Cerebellar nuclear complex (tissue), 1 donor: ENCODE measurements around the gene ATAD5.
"Not testable (repeated sequence)": the region's sequence is repeated elsewhere in the genome, so short reads cannot be mapped to it uniquely, and the experiment has no call there.

Source experiments
- DNase-seq, 2 experiments: peaks; one replicate each; lab custom pipeline; 2025; lab: John Stamatoyannopoulos, UW

The ATAD5 gene

DNA sequence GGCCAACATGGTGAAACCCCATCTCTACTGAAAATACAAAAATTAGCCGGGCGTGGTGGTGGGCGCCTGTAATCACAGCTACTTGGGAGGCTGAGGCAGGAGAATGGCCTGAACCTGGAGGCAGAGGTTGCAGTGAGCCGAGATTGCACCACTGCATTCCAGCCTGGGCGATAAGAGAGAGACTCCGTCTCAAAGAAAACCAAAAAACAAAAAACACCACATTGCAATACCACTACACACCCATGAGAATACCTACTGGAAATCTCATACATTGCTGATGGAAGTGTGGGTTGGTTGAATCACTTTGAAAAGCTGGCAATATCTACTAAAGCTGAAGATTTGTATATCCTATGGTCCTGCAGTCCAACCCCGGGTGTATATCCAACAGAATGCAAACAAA lies 78.4 kb downstream of the ATAD5 start:
- not testable (repeated sequence) for DNase-seq

DNA sequence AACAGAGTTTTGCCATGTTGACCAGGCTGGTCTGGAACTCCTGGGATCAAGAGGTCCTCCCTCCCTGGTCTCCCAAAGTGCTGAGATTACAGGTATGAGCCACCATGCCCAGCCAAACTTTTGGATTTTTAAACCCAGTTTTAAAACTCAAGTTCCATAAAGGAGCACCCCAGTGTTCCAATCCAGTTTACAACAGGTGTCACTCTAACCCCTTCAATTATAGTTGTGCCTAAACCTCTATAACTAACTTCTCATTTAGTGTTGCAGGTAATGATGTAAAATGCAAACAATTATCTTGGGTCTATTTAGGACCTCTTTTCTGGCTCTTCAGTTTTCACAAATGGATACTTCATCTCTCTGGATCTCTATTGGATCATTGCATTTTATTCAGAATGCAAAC lies 82.2 kb downstream of the ATAD5 start:
- no peak for DNase-seq

DNA sequence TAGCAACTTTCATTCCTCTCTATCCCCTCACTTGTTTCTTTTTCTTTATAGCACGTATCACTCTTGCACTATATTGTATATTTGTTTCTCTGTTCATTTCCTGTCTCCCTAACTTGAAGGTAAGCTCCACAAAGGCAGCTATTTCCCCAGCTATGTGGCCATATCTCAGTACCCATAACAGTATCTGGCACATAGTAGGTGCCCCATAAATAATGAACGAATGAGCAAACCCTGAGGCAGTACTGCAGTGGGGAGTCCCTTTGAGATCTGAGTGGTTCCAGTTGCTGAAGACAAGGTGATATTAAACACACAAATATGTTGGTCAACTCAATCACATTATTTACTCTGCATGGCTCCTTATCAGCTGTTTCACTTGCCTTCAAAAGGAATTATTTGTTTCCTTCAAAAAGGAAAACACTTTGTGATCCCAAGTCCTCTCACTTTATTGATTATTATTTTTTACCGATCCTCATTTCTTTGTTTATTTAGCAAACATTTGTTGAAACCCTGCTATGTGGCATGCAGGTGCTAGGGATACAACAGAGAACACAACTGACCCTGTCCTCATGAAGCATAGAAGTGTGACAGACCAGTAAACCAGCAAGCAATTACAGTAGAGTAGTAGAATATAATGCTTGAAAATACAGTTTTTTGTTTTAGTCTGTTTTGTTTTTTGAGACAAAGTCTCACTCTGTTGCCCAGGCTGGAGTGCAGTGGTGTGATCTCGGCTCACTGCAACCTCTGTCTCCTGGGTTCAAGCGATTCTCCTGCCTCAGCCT lies 84.3 kb downstream of the ATAD5 start:
- DNase-seq, result no peak

DNA sequence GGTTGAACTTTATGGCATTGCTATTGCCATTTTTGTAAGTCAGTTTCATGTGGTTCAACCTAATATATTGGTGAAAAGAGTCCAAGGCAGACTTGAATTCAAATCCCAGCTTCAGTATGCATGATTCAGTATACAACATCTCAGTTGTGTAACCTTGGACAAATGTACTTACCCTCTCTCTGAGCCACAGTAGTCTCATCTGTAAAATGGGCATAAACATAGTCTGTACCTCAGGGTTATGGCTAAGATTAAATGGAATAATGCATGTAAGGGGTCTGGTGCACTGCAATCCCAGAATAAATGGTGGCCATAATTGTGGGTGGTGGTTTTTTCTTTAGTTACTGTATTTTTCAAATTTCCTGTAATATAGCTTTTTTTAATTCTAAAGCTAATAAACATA lies 85.3 kb downstream of the ATAD5 start:
- DNase-seq, result no peak

DNA sequence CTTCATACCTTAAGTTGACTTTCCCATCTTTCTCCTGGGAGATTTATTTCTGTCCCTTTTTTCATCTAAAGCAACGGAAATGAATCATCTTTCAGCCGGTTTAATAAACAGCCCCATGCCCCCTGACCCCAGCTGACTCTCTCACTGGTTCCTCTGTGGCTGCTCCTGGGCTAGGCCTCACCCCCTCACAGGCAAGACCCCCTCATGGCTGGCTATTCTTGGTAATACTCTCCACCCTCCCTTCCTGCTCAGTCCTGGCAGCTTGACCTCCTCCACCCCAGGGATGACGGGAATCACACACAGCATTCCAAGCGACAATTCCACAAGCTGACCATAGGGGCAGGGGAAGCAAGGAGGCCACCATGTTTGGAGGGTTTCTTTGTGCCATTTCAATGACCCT lies 88.5 kb downstream of the ATAD5 start:
- no peak for DNase-seq

DNA sequence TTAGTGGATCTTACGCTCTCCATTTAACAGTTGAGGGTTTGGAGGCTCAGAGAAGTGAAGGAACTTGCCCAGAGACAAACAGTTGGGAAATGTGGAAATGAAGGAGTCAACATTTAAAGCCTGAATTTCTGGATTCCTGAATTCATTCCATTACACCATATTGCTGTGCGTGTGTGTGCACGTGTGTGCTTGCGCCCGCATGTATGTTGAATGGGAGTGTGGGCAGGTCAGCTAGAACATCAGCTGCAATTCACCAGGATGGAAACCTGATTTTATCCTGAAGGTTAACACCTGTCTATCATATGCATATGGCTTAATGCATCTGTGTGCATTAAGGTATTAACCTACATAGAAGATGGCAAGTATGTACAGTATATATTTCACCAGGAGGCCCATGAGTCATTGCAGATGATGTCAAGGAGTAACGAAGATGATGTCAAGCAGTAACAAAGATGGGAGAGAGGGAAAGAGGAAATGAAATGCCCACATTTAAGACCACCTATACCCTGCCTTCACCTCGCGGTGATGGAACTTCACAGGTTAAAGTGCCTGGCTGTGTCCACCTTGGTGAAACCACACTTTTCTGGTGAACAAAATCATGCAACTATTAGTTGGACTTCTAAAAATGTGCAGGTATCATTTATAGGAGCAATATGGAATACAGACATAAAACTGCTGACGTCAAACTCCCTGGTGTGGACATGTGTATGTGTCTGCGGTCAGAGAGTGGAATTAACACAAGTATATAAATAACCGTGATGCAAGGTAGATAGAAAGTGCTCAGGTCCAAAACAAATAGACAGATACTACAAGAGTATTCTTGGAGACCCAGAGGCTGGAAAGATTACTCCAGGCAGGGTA lies 89.1 kb downstream of the ATAD5 start:
- no peak for DNase-seq

DNA sequence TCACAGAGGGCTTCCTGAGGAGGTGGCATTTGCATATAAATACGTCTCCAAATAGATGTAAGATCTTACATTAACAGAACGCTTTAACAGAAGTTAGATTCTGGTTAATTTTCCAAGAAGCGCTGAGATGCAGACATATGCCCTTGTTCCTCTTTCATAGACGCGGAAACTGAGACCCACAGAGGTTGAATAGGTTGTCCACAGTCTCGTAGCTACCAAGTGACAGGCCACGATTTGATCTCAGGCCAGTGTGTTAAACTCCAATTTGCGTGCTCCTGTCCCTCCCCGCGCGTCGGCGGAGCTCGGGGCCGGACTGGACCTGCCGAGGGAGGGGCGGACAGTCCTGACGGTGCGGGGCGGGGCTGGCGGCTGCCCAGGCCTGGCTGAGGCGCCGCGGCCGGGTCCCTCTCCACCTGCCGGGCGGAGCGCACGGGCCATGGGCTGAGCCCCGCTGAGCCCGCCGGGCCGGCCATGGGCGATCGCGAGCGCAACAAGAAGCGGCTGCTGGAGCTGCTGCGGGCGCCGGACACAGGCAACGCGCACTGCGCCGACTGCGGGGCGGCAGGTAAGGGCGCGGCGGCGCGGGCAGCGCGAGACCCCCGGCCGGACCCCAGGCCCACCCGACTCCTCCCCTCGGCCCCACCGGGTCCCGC lies 89.9 kb downstream of the ATAD5 start, which contains the start of gene ADAP2:
Gene ADAP2, plus strand, starts transcription at position 402 of the 653 bp plus-strand sequence. Its CDS starts 70 bp downstream, at position 472.
- no peak for DNase-seq

DNA sequence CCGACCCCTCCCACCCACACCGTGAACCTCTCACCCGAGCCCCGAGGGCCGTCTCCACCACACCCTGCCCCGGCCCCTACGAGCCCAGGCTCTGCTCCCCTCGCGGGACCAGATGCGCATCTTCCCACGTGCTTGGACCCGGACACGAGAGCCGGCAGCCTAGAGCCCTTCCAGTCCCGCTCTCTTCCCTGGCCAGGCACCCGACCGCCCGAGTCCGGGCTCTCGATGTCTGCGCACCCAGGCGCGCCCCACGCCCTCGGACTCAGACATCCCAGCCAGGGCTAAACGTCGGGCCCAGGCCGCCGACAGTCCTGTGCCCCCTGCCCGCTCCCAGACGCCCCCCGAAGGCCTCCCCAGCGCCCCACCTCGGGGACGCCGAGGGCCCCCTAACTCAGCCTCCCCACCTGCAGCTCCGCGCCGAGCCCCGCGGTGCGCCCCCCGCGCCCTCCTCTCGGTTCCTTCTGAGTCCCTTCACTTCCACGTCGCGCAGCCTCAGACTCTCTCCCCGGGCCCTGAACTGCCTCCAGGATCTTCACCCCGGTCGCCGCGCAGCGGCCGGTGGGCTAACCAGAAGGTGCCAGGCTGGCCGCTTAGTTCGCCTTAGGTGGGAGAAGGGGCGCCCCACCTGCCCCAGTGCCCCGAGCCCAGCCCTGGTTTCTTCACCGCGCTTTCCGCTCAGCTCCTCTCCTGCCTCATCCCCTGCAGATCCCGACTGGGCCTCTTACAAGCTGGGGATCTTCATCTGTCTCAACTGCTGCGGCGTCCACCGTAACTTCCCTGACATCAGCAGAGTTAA lies 90.7 kb downstream of the ATAD5 start:
- no peak for DNase-seq

DNA sequence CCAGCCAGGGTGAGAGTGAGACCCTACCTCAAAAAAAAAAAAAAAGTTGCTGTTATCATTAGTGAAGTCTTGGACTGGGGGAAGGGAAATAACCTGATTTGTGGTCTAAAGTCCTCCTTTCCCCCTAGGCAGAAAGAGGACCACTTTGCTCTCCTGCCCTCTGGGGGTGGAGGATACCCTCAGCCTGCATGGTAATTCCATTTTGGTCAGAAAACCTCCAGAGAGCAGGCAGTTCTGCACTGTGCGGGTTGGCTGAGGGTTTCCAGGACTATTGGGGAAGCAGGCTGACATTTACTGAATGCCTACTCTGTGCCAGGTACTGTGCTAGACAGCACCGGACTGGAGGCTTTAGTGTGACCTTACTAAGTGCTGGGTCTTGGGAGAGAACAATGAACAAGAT lies 92.6 kb downstream of the ATAD5 start:
- no peak for DNase-seq

DNA sequence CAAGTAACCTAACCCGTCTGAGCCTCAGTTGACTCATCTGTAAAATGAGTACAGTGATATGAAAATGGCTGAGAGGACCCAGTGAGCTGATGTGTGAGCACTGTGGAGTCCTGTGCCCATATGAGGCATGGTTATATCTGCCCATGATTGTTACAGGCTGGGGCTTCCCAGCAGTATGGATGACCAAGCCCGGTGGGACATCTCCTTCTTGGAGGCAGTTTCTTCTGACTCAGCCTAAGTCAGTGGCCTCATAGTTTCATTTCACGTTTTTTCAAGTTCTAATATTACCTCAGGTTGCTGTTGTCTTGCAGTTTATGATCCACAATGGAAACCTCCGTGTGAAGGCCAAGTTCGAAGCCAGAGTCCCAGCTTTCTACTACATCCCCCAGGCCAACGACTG lies 94.8 kb downstream of the ATAD5 start:
- DNase-seq, result no peak

DNA sequence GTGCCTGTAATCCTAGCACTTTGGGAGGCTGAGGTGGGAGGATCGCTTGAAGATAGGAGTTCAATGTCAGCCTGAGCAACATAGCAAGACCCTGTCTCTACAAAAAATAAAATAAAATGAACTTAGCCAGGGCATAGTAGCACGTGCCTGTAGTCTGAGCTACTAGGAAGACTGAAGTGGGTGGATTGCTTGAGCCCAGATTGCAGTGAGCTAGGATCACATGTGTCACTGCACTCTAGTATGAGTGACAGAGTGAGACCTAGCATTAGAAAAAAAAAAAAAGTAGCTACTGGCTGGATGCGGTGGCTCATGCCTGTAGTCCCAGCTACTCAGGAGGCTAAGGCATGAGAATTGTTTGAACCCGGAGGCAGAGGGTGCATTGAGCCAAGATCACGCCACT lies 96.0 kb downstream of the ATAD5 start:
- no peak for DNase-seq

DNA sequence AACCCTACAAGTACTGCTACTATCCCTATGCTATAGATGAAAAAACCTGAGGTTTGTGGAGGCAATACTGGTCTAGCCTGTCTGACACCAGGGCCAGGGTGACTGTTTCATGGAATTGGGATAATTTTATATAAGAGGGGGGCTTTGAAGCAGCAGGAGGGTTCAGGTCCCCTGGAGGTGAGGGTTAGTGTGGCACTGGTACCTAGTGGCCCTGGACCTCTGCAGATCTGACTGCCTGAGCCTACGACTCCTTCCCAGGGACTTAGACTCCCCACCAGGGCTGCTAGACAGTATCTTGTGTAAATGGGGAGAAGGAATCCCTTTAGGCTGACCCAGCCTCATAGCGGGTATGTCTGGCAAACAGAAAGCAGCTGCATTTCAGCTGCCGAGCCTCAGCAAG lies 96.8 kb downstream of the ATAD5 start:
- no peak for DNase-seq

DNA sequence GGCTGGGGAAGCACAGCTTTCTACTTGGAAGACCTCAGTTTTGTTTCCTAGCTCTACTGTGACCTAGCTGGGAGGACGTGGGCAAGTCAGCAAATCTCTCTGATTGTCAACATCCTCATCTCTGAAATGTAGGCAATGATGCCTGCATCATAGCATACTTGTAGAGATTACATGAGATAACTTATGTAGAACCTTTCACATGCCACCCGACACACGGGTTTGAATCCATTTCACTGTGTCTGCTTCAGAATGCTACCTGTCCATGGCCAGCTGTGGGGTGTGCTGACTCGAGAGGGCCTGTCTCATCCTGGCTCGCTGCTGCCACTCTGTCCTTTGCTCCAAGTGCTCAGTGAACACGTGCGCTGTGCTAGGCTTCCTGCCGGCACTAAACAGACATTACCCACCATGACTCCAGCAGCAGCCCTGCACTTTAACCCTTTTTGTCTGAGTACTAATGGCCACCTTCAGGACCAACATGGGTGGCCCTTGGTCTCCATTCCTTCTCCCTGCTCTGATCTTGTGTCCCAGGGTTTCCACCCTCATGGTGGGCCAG lies 97.4 kb downstream of the ATAD5 start:
- no peak for DNase-seq

DNA sequence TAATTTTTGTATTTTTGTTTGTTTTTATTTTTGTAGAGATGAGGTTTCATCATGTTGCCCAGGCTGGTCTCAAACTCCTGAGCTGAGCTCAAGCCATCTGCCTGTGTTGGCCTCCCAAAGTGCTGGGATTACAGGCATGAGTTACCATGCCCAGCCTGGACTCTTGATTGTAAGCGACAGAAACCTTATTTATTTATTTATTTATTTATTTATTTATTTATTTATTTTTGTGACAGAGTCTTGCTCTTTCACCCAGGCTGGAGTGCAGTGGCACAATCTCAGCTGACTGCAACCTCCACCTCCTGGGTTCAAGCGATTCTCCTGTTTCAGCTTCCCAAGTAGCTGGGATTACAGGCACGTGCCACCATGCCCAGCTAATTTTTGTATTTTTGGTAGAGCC lies 98.1 kb downstream of the ATAD5 start:
- not testable (repeated sequence) for DNase-seq

DNA sequence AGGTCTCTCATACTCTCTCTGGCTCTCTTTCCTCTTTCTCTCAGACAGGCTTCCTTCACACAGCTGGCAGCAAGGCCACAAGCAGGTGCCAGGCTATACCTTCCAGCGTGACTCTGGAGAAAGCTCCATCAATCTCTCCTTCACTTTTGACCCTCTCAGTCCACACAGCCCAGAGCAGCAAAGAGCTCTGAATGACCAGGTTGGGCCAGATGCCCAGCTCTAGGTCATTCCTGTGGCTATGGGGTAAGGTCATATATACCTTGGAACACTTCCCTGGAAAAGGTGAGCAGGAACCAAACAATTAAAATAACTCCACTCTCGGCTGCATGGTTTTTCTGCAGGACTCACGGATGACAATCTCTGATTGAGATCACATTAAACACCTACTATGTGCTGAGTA lies 98.7 kb downstream of the ATAD5 start:
- DNase-seq, result no peak

DNA sequence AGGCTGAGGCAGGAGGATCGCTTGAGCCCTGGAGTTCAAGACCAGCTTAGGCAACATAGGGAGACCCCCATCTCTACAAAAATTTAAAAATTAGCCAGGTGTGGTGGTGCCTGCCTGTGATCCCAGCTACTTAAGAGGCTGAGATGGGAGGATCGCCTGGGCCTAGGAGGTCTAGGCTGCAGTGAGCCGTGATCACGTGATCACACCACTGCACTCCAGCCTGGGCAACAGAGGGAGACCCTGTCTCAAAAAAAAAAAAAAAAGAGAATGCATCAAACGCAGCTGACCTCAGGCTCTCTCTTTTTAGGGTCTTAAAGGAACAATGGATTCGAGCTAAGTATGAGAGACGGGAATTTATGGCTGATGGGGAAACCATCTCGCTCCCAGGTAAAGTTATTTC lies 99.8 kb downstream of the ATAD5 start:
- not testable (repeated sequence) for DNase-seq

DNA sequence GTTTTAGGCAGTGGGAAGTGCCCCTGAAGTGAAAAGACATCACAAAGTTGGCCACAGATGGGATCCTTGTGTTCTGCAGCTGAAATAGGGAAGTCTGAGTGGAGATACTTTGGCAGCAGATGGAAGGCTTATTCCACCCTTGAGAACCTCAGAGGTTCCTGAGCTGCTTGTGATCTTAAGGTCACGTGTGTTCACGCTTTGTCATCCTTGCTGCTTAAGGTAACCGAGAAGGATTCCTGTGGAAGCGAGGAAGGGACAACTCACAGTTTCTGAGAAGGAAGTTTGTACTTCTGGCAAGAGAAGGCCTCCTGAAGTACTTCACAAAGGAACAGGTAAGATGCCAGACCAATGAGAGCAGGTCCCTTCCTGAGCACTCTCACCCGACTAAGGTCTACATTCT lies 102.2 kb downstream of the ATAD5 start:
- no peak for DNase-seq

DNA sequence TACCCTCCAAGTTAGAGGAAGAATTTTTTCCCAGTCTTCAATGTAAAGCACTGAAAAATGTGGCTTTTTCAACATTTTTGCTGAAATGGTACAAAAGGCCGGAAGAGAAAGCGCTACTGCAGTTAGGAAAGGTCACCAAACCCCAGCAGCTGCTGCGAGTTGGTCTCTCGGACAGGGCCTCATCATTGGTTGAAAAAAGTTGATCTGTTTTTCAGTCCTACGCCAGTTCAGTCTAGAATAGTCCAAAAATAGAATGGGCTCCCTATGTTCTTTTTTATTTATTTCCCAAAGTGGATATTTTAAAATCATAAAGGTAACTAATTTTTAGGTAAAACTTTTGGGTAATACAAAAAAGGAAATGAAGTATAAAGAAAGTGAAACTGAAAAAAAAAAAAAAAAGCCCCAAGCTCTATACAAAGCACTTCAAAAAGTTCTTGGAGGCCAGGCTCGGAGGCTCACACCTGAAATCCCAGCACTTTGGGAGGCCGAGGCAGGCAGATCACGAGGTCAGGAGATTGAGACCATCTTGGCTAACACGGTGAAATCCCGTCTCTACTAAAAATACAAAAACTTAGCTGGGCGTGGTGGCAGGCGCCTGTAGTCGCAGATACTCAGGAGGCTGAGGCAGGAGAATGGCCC lies 107.4 kb downstream of the ATAD5 start:
- no peak for DNase-seq

DNA sequence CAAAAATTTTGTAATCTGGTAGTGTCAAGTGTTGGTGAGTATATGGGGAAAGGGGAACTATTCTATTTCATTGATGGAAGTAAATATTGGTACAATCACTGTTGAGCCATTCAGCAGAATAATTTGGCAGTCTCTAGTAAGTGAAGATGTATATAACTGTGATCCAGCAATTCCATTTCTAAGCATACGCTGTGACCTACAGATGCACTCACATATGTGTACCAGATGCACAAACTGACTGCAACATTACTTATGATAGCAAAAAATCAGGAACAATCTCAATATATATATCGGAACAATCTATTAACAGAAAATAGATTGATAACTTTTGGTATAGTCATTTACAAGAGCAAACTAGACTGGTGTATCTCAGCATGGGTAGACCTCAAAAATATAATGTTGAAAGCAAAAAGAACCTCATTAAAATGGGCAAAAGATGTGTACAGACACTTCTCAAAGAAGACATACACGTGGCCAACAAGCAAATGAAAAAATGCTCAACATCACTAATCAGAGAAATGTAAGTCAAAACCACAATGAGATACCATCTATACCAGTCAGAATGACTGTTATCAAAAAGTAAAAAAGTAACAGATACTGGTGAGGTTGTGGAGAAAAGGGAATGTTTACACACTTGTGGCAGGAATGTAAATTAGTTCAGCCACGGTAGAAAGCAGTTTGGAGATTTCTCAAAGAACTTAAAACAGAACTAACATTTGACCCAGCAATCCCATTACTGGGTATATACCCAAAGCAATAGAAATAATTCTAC lies 110.7 kb downstream of the ATAD5 start:
- DNase-seq, result no peak
